AG04449 (cell line): ENCODE results near the gene ANO3.

Experiments
- CTCF ChIA-PET: fragments of 350-600 bp; formaldehyde crosslinking; extraction: SDS; loops from one replicate; lab custom pipeline; 2021; ENCODE audit warnings: antibody characterized with exemption; lab: Yijun Ruan, JAX
- POLR2A ChIA-PET: fragments of 400-600, 350-600 bp; formaldehyde crosslinking; extraction: SDS; loops from one replicate; lab custom pipeline; 2020; ENCODE audit warnings: antibody characterized with exemption, inconsistent platforms; lab: Yijun Ruan, JAX
- DNase-seq: peaks from one replicate; pipeline ENCODE4 v3.0.0-alpha.2; 2010; ENCODE audit warnings: low read depth, low spot score
- H3K4me3 ChIP-seq: 2 replicates; pipeline ENCODE4 v1.5.1; 2011; ENCODE audit warnings: low read depth, mild to moderate bottlenecking, control low read depth, low read length
- TF ChIP-seq, protein P1 (sequence below): IDR thresholded peaks from one replicate; pipeline ENCODE4 v1.5.1; 2011; ENCODE audit warnings: mild to moderate bottlenecking, moderate library complexity, low read length, control low read depth, inconsistent platforms; ENCODE audit not compliant: insufficient read depth; ENCODE audit errors: missing control alignments

The ANO3 gene

DNA sequence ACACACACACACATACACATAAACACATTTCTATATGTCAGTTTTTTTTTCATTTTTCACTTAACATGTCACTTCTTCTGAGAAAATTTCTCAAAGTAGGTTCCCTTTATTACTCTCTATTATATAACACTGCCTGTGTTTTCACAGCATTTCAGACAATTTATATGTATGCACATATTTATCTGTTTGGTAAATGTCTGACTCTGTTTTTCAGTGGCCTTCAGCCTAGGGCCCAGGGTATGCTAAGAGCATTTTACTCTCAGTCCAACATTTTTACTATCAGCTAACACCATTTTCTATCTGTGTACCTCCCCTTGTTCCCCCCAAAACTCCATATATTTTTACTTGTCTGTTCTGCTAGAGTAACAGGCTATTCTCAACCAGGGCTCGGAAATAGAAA, 92.3 kb downstream of the ANO3 start:
- ChIA-PET CTCF (no interaction called here), POLR2A (no interaction called here)

DNA sequence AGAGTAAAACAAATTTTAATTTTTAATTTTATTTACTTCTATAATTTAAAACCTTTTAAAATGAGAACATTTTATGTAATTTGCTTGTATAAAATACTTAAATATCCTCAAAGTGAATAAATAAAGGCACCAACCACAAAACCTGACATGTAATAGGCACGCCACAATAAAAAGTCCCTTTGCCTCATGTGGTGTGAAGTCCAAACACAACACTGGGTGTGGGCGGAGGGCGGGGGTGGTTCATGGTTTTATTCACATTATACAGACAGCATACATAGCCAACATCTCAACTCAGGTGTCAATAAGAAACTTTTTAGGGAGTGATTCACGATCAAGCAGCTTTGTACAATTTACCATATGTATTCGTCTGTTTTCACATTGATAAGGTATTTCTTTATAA, 107.9 kb downstream of the ANO3 start:
- ChIA-PET POLR2A (no interaction called here), CTCF (no interaction called here)
- TF ChIP-seq, protein P1, sequence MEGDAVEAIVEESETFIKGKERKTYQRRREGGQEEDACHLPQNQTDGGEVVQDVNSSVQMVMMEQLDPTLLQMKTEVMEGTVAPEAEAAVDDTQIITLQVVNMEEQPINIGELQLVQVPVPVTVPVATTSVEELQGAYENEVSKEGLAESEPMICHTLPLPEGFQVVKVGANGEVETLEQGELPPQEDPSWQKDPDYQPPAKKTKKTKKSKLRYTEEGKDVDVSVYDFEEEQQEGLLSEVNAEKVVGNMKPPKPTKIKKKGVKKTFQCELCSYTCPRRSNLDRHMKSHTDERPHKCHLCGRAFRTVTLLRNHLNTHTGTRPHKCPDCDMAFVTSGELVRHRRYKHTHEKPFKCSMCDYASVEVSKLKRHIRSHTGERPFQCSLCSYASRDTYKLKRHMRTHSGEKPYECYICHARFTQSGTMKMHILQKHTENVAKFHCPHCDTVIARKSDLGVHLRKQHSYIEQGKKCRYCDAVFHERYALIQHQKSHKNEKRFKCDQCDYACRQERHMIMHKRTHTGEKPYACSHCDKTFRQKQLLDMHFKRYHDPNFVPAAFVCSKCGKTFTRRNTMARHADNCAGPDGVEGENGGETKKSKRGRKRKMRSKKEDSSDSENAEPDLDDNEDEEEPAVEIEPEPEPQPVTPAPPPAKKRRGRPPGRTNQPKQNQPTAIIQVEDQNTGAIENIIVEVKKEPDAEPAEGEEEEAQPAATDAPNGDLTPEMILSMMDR: no peak
- H3K4me3 ChIP-seq: no peak overlapping the region
- DNase-seq: no peak

More for the DNA sequence above, 92.3 kb downstream of the ANO3 start:
- no peak overlapping the region for H3K4me3 ChIP-seq
- TF ChIP-seq, protein P1: no peak
- no peak for DNase-seq

DNA sequence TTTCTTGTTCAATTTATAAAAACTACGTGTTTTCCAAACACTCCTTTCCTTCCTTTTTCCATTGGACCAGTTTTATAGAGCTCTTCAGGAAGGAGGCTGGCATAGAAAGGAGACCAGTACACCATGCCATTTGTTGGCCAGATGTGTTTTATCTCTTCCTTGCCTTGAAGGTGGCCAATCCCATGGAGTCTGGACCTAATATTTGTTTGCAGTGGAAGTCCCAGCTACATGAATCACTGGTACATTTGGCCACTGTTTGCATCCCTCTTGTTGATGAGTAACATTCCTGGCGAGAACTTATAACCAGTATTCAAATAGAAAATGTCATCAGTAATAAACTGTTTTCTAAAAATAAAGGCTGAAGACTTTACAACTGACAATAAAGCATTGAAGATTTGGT, 110.2 kb downstream of the ANO3 start:
- DNase-seq: peak; percentile 31

DNA sequence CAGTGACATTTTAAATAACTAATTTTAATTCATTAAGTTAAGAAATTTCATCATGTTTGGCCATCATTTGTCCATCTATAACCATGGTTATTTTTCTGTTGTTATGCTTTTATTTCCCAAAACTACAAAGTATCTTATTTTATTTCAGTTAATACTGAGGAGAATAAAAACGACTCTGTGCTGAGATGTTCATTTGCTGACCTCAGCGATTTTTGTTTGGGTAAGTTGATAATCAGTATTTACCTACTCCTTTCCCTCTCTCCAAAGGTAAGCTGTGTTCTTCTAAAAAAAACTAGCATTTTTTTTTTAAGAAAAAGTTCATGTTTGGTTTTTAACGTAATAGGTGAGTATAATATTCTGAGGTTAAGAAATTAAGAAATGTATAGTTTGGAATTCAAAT, 111.7 kb downstream of the ANO3 start:
- H3K4me3 ChIP-seq: no peak overlapping the region
- ChIA-PET CTCF (no interaction called here), POLR2A (no interaction called here)
- TF ChIP-seq, protein P1: no peak
- DNase-seq: no peak

More for the DNA sequence above, 110.2 kb downstream of the ANO3 start:
- H3K4me3 ChIP-seq: no peak overlapping the region
- TF ChIP-seq, protein P1: no peak
- POLR2A ChIA-PET: no interaction called here
- CTCF ChIA-PET: no interaction called here

DNA sequence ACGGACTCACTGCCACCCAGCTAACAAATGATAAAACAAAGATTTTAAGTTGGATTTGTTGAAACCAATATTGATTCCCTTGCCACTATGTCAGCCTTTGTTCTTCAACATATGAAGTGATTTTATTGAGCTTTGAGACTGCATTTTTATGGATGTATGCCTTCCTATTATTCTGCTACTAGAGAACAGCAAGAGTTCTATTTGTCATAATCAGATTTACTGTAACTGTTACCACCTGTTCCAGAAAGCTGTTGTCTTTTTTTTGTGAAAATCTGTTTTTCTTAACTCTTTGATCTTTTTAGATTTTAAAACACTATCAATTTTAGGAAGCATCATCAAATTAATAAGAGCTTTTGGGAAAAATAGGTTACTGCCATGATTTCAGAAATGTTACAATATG, 125.7 kb downstream of the ANO3 start:
- no peak overlapping the region for H3K4me3 ChIP-seq
- ChIA-PET CTCF (no interaction called here), POLR2A (no interaction called here)
- DNase-seq: no peak
- TF ChIP-seq, protein P1: no peak

DNA sequence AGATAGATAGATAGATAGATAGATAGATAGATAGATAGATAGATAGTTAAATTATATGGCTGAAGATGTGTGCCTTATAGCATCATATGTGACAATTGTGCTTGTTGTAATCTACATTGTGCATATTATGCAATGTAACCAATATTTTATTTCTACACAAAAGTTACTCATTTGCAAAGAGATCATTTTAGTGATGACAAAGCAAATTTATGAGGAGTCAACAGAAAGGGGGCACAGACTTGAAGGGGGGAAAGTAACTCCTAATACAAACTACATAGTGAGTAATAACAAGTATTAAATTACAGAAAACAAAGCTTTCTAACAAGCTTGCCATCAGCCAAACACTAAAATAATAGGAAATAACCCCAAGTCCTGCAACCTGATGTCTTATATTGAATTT, 133.3 kb downstream of the ANO3 start:
- TF ChIP-seq, protein P1: no peak
- CTCF ChIA-PET: no interaction called here
- DNase-seq: no peak
- no peak overlapping the region for H3K4me3 ChIP-seq
- POLR2A ChIA-PET: no interaction called here

DNA sequence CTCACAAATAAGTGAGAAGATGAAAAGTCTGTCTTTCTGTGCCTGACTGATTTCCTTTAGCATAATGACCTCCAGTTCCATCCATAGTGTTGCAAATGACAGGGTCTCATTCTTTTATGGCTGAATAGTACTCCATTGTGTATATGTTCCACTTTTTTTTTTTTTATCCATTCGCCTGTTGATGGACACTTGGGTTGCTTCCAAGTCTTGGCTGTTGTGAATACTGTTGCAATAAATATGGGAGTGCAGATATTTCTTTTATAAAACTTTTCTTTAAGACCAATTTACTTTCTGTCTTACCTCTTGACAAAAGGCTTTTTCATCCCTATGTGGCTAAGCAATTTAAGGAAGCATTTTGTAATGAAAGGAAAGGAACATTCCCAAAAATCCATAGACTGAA, 135.6 kb downstream of the ANO3 start:
- POLR2A ChIA-PET: no interaction called here

More for the DNA sequence above, 135.6 kb downstream of the ANO3 start:
- DNase-seq: no peak
- CTCF ChIA-PET: no interaction called here
- H3K4me3 ChIP-seq: no peak overlapping the region
- TF ChIP-seq, protein P1: no peak
